KMS-11 (cell line): ENCODE measurements around the gene TDRD9.

Experiments used
- H2AFZ ChIP-seq: fragments of 200-600 bp; sonication (generic); 2 replicates; pipeline ENCODE4 v1.6.1; 2016; ENCODE audit warnings: antibody characterized with exemption, mixed run types, low read depth
- H3K27ac ChIP-seq: fragments of 200-600 bp; sonication (generic); 2 replicates; pipeline ENCODE4 v1.6.1; 2016; ENCODE audit warnings: mild to moderate bottlenecking, mixed run types
- H3K27me3 ChIP-seq: fragments of 200-600 bp; sonication (generic); 2 replicates; pipeline ENCODE4 v1.6.1; 2017; ENCODE audit warnings: mild to moderate bottlenecking, low read depth, mixed run types, moderate library complexity; ENCODE audit not compliant: insufficient read depth
- H3K36me3 ChIP-seq: fragments of 200-600 bp; sonication (generic); 2 replicates; pipeline ENCODE4 v1.6.1; 2017; ENCODE audit warnings: mild to moderate bottlenecking, mixed run types; ENCODE audit not compliant: insufficient read depth
- H3K4me1 ChIP-seq: fragments of 200-600 bp; sonication (generic); 2 replicates; pipeline ENCODE4 v1.6.1; 2016; ENCODE audit warnings: mild to moderate bottlenecking, low read depth, mixed run types; ENCODE audit not compliant: poor library complexity, severe bottlenecking
- H3K4me2 ChIP-seq: fragments of 200-600 bp; sonication (generic); 2 replicates; pipeline ENCODE4 v1.7.0; 2016; ENCODE audit warnings: mild to moderate bottlenecking, mixed run types
- H3K4me3 ChIP-seq: fragments of 200-600 bp; sonication (generic); IDR thresholded peaks from 2 replicates; pipeline ENCODE4 v1.6.1; 2017; ENCODE audit warnings: low read depth, low read length, mixed read lengths; ENCODE audit not compliant: insufficient read depth
- H3K79me2 ChIP-seq: fragments of 200-600 bp; sonication (generic); 2 replicates; pipeline ENCODE4 v1.6.1; 2016; ENCODE audit warnings: low read depth, mixed run types; ENCODE audit not compliant: insufficient read depth
- H3K9ac ChIP-seq: fragments of 200-600 bp; sonication (generic); 2 replicates; pipeline ENCODE4 v1.6.1; 2016; ENCODE audit warnings: mild to moderate bottlenecking, mixed run types
- H4K20me1 ChIP-seq: fragments of 200-600 bp; sonication (generic); 2 replicates; pipeline ENCODE4 v1.6.1; 2016; ENCODE audit warnings: mild to moderate bottlenecking, mixed run types; ENCODE audit not compliant: insufficient read depth
- CTCF ChIP-seq: fragments of 200-600 bp; sonication (generic); conservative IDR thresholded peaks from 2 replicates; pipeline ENCODE4 v1.6.1; 2017; ENCODE audit warnings: low read depth, mild to moderate bottlenecking, antibody characterized with exemption, low read length, moderate library complexity, mixed read lengths

Gene TDRD9

GRCh38 chr14:104101086-104101621, 172.9 kb downstream of the TDRD9 start:
- Histone ChIP-seq H4K20me1 (no peaks in the 10 kb centered on the region), H3K27ac (no peak overlapping the region), H3K79me2 (no peaks in the 10 kb centered on the region), H3K36me3 (no peaks in the 10 kb centered on the region), H2AFZ (no peak overlapping the region), H3K4me3 (no peak overlapping the region), H3K9ac (no peak overlapping the region), H3K4me1 (no peaks in the 10 kb centered on the region), H3K4me2 (no peak overlapping the region), H3K27me3 (peaks cover 25% of the 10 kb centered on the region; the same call in 1 of the 2 replicates)
- TF ChIP-seq CTCF: no peak

DNA sequence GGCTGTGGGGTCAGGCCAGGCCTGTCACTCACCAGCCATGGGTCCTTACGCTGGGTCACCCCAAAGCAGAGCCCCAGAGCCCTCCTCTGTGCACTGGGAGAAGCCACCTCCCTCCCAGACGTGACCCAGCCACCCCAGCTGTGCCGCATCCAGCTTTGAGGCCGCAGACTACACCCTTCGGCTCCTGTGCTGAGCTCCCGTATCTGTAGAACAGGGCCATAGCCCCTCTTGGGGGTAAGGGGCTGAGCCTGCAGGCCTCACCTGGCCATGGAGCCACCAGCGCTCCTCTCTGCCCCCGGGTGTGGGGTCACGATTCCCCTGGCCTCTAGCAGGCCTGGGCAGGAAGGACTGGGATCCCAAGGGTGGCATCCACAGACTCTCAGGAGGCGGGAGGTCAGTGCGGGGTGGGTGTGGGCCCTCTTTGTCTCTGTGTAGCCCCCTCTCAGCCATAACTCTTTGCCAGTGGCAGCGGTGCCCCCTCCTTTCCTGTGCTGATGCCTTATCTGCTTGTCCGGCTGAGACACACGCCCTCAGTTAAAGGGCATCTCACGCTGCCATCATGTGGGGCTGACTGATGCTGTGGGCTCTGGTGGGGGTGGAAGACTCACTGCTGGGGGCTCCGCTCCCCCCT, 173.5 kb downstream of the TDRD9 start:
- no peak for TF ChIP-seq CTCF
- H2AFZ ChIP-seq: no peak overlapping the region
- no peak overlapping the region for H3K9ac ChIP-seq
- peaks cover 21% of the 10 kb centered on the region; the same call in 1 of the 2 replicates for H3K27me3 ChIP-seq
- no peak overlapping the region for H3K4me2 ChIP-seq
- H3K79me2 ChIP-seq: no peaks in the 10 kb centered on the region
- H3K4me3 ChIP-seq: no peak overlapping the region
- no peaks in the 10 kb centered on the region for H3K36me3 ChIP-seq
- no peaks in the 10 kb centered on the region for H3K4me1 ChIP-seq
- H4K20me1 ChIP-seq: no peaks in the 10 kb centered on the region
- no peak overlapping the region for H3K27ac ChIP-seq
